Progenitor cell of endocrine pancreas (in vitro differentiated cells): Measurements from ENCODE around the gene GUCY2F. TPM values are rescaled to one million over a fixed set of nuclear protein-coding genes. Genes with fewer than 3 reads are reported as not detected.

Source experiments
- DNase-seq: peaks from one replicate; pipeline ENCODE4 v3.0.0; 2021; ENCODE audit warnings: low spot score; ENCODE audit not compliant: unreplicated experiment
- H3K27ac Mint-ChIP-seq: 2 replicates; pipeline ENCODE4 v1.8.0; 2021; ENCODE audit warnings: mild to moderate bottlenecking, moderate library complexity, mixed read lengths
- H3K27me3 Mint-ChIP-seq: 2 replicates; pipeline ENCODE4 v1.8.0; 2021; ENCODE audit warnings: mixed read lengths
- H3K36me3 Mint-ChIP-seq: 2 replicates; pipeline ENCODE4 v1.8.0; 2022; ENCODE audit warnings: mixed read lengths; ENCODE audit not compliant: insufficient read depth
- H3K4me1 Mint-ChIP-seq: 2 replicates; pipeline ENCODE4 v1.8.0; 2021; ENCODE audit warnings: low read depth, mixed read lengths
- H3K4me3 Mint-ChIP-seq: 2 replicates; pipeline ENCODE4 v1.8.0; 2021; ENCODE audit warnings: low read depth, mild to moderate bottlenecking, moderate library complexity, mixed read lengths
- H3K9me3 Mint-ChIP-seq: 2 replicates; pipeline ENCODE4 v1.8.0; 2021; ENCODE audit warnings: low read depth, mixed read lengths
- CTCF ChIP-seq: fragments of 200-600 bp; sonication (generic); IDR thresholded peaks from one replicate; pipeline ENCODE4 v1.5.0; 2021; ENCODE audit warnings: antibody characterized with exemption, mild to moderate bottlenecking; ENCODE audit not compliant: unreplicated experiment
- total RNA-seq: library from RNA; stranded (reverse); gene quantifications from 2 replicates; pipeline ENCODE4 v1.2.1, GENCODE V29; 2021

The GUCY2F gene
- total RNA-seq, 1 donor from 2014 or later = 0.10 TPM

GRCh38 chrX:109352066-109352588 is 129.8 kb downstream of the GUCY2F start:
- H3K36me3 Mint-ChIP-seq = no peaks in the 10 kb centered on the region
- H3K4me3 Mint-ChIP-seq = no peak overlapping the region
- H3K27ac Mint-ChIP-seq = no peak overlapping the region
- peaks cover 3% of the 10 kb centered on the region for H3K4me1 Mint-ChIP-seq
- no peak for TF ChIP-seq CTCF
- no peaks in the 10 kb centered on the region for H3K27me3 Mint-ChIP-seq
- H3K9me3 Mint-ChIP-seq = no peaks in the 10 kb centered on the region
- DNase-seq = no peak

DNA sequence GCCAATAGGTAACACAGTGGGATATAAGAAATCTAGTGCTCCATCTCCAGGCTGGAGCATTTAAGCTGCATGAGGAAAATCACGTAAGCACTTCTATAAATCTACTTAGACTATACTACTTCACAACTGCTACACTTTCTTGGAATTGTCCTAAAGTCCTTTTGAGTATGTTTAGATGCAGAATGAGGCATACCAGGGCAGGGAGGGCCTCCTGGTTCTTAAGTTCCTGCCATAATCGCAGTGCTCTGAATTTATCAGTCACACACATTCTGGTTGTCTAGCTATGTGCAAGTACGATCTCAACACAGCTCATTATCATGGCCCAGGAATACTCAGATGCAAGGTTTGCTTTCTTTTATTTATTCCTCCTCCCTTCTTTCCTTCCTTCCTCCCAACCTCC is 130.3 kb downstream of the GUCY2F start:
- H3K36me3 Mint-ChIP-seq = no peaks in the 10 kb centered on the region
- no peaks in the 10 kb centered on the region for H3K27me3 Mint-ChIP-seq
- TF ChIP-seq CTCF = no peak
- H3K9me3 Mint-ChIP-seq = no peaks in the 10 kb centered on the region
- H3K4me3 Mint-ChIP-seq = no peak overlapping the region
- H3K4me1 Mint-ChIP-seq = peaks cover 3% of the 10 kb centered on the region
- no peak overlapping the region for H3K27ac Mint-ChIP-seq
- DNase-seq = no peak

DNA sequence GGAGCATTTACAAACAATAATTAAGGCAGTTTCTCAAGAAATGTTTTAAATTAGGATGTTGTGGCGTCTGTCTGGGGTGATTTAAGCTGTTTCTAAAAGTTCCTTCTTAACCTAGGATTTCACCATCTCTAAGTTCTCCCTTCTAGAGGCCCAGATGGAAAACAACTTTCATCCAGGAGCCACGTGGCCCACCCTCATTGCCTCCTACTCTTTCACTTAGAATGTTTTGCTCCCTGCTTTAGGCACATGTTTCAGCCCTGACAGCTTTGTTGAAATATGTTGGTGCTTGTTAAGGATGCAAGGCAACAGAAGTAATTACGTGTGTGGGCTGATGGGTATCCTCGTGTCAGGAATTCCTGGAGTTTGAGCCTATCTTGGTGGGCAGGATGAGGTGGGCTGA is 131.3 kb downstream of the GUCY2F start:
- DNase-seq = no peak
- peaks cover 3% of the 10 kb centered on the region for H3K4me1 Mint-ChIP-seq
- no peak for TF ChIP-seq CTCF

GRCh38 chrX:109350051-109350450 is 131.8 kb downstream of the GUCY2F start:
- DNase-seq = no peak
- Mint-ChIP-seq H3K4me1 (peaks cover 3% of the 10 kb centered on the region), H3K4me3 (no peak overlapping the region), H3K36me3 (no peaks in the 10 kb centered on the region), H3K27me3 (no peaks in the 10 kb centered on the region), H3K27ac (no peak overlapping the region), H3K9me3 (no peaks in the 10 kb centered on the region)
- no peak for TF ChIP-seq CTCF

More for the DNA sequence above, 131.3 kb downstream of the GUCY2F start:
- H3K4me3 Mint-ChIP-seq = no peak overlapping the region
- H3K9me3 Mint-ChIP-seq = no peaks in the 10 kb centered on the region
- no peak overlapping the region for H3K27ac Mint-ChIP-seq
- no peaks in the 10 kb centered on the region for H3K27me3 Mint-ChIP-seq
- H3K36me3 Mint-ChIP-seq = no peaks in the 10 kb centered on the region

DNA sequence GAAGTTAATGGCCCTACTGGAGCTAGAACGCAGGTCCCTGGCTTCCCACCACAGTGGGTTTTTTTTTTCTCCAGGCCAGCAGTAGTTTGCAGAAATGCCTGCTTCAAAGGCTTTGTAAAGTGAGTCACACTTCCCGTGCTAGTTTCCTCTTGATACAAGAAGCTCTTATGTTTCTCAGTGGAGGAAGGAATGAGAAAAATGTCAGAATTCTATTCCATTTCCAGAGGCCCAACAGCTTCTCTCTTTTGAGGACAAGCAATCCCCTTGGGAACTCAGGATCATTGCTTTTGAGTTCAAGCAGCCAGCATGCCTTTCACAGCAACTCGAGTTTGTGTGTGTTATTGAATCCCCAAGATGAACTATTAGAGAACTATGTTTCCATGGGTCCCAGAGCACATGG is 134.3 kb downstream of the GUCY2F start:
- H3K4me1 Mint-ChIP-seq = peaks cover 3% of the 10 kb centered on the region
- no peaks in the 10 kb centered on the region for H3K36me3 Mint-ChIP-seq
- H3K4me3 Mint-ChIP-seq = no peak overlapping the region
- no peaks in the 10 kb centered on the region for H3K9me3 Mint-ChIP-seq
- no peak for TF ChIP-seq CTCF
- no peaks in the 10 kb centered on the region for H3K27me3 Mint-ChIP-seq
- no peak for DNase-seq
- H3K27ac Mint-ChIP-seq = no peak overlapping the region
